ENCODE measurements around the gene KRTAP4-12.
"Not testable (repeated sequence)": the region's sequence is repeated elsewhere in the genome, so short reads cannot be mapped to it uniquely, and the experiment has no call there.

Gene KRTAP4-12

GRCh38 chr17:41141361-41141760 lies 17.4 kb upstream of the KRTAP4-12 start:
- no peak overlapping the region for H3K27ac ChIP-seq
- TF ChIP-seq CTCF (IDR thresholded peaks at IDR 0.05) (no peak), ZFX (IDR thresholded peaks at IDR 0.05; ENCODE audit: borderline replicate concordance) (no peak)

DNA sequence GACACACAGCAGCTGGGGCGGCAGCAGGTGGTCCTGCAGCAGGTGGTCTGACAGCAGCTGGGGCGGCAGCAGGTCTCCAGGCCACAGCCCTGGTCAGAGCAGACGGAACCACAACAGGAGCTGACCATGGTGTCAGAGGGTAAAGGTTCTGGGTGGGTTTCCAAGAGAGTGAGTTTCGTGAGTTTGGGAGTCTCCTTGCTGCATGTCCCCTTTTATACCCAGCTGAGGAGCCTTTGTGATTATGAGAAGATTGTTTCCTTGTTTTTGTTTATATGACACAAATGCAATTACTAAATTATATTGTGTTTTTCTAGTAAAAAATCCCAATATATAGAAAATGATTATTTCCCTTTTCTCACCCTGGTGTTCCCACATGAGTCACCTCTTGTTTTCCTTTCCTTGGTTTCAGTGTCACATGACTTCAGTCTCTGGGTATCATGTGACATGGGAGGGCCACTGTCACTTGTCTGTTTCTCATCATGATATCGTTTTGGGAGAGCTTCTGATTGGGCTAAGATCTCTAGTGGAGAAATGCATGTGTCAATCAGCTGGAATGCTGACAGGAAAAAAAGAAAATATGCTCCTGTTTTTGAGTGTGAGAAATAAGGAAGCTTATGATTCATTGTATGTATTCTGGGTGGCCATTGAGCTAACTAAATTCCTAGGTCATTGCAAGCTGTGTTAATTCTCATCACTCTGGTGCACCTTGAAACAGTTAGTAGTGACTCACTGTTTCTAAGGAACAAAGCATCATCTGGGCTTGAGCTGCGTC lies 16.6 kb upstream of the KRTAP4-12 start, which contains the start of gene KRTAP4-6:
Gene KRTAP4-6 (minus strand): TSS at position 185 of the 772 bp plus-strand sequence. CDS start 57 bp downstream, at position 128.
- TF ChIP-seq ZFX (IDR thresholded peaks at IDR 0.05; ENCODE audit: borderline replicate concordance): no peak
- no peak for TF ChIP-seq CTCF (IDR thresholded peaks at IDR 0.05)

DNA sequence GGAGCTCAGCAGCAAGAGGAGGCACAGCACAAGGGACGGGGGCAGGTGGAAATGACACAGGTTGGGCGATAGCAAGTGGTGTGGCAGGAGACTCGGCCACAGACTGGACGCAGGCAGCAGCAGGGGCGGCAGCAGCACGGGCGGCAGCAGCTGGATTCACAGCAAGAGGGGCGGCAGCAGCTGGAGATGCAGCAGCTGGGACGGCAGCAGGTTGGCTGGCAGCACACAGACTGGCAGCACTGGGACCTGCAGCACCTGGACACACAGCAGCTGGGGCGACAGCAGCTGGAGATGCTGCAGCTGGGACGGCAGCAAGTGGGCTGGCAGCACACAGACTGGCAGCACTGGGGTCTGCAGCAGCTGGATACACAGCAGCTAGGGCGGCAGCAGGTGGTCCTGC lies 15.9 kb upstream of the KRTAP4-12 start:
- not testable (repeated sequence) for H3K27ac ChIP-seq

More for the DNA sequence above, 16.6 kb upstream of the KRTAP4-12 start, which contains the start of gene KRTAP4-6:
- H3K27ac ChIP-seq: no peak within 1 kb of the TSS

GRCh38 chr17:41133880-41134735 lies 10.1 kb upstream of the KRTAP4-12 start:
- TF ChIP-seq ZFX (IDR thresholded peaks at IDR 0.05; ENCODE audit: borderline replicate concordance) (no peak), CTCF (IDR thresholded peaks at IDR 0.05) (no peak)
- H3K27ac ChIP-seq: no peak overlapping the region

DNA sequence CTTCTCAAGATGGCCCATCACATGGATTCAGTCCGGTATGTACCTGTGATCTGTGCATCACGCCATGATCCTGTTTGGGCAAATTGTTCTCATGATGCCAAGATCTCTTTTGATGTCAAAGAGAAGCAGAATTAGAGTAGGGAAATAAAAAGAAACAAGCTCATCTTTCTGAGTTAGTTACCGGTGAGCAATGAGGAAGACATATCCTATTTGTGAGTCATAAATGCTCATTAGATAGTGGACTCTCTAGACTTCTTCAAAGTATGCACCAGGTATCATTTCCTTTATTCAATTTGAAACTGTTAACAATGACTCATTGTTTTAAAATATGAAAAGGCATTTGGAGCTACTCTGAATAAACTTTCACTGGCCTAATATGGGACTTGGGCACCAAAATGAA lies 8.0 kb upstream of the KRTAP4-12 start:
- no peak overlapping the region for H3K27ac ChIP-seq

GRCh38 chr17:41127371-41127770 lies 3.4 kb upstream of the KRTAP4-12 start:
- TF ChIP-seq CTCF (IDR thresholded peaks at IDR 0.05) (no peak), ZFX (IDR thresholded peaks at IDR 0.05; ENCODE audit: borderline replicate concordance) (no peak)
- H3K27ac ChIP-seq: no peak overlapping the region

More for the DNA sequence above, 8.0 kb upstream of the KRTAP4-12 start:
- TF ChIP-seq ZFX (IDR thresholded peaks at IDR 0.05; ENCODE audit: borderline replicate concordance) (no peak), CTCF (IDR thresholded peaks at IDR 0.05) (no peak)

- no peak overlapping the region for H3K27ac ChIP-seq
- TF ChIP-seq ZFX (IDR thresholded peaks at IDR 0.05; ENCODE audit: borderline replicate concordance) (no peak), CTCF (IDR thresholded peaks at IDR 0.05) (no peak)
These were observed 2.4 kb upstream of the KRTAP4-12 start for GRCh38 chr17:41126412-41126811.

Data from 22Rv1 (cell line).